Stimulated activated CD8-positive, alpha-beta memory T cell treated with anti-CD3 and anti-CD28 coated beads, Interleukin-4, amount 100 ng/mL, for 24 hours (primary cell): ENCODE measurements around the gene TCFL5.

Experiments
- DNase-seq: peaks from one replicate; pipeline ENCODE4 v3.0.0-alpha.2; 2020; ENCODE audit warnings: low read depth

Gene TCFL5

DNA sequence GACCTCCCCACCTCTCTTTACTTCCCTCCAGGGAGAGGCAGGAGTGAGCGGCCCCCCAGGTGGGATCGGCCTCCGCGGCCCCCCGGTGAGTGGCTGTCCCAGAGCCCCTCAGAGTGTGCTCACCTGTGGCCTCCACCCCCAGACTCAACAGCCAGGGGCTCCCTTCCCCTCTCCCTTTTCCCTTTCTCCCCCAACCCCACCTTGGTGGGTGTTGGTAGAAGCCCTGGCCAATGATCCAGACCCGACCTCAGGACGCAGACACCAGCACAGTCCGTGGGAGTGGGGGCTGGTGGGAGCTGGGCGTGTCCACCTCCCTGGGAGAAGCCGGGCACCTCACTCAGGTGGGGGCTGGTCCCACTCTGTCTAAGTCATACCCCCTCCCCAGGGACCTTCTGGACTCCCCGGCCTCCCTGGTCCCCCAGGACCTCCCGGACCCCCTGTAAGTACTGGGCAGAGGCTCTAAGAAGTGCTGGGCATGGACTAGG, 39.9 kb downstream of the TCFL5 start:
- no peak for DNase-seq

DNA sequence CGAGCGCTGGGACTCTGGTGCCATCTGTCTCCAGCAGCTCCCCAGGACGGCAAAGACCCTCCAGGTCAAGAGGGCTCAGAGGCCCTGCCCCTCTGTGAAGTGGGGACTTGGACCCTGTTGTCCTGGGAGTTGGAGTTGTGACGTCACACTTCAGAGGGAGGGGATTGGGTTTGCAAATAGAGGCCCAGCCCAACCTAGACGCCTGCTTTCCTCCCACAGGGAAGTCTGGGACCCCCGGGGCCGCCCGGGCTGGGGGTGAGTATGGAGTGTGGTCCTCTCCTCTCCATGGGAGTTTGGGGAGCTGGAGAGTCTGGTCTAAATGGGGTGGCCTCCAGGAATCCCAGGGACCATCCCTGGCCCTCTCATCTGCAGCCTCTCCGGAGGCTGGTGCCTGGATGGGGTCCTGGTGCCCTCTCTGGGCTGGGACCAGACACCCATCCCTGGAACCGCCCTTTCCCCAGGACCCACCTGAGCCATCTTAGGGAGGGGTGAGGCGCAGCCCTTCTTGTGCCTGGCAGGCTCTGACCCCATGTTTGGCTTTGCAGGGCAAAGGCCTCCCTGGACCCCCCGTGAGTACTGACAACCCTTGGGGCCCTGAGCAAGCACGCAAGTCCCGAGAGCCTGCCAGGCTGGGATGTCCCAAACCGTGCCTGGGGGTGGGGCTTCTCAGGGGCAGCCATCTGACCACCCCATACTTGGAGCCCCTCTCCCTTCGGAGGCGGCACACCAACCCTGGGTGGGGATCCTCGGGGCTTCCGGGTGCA, 40.5 kb downstream of the TCFL5 start:
- DNase-seq, result no peak

DNA sequence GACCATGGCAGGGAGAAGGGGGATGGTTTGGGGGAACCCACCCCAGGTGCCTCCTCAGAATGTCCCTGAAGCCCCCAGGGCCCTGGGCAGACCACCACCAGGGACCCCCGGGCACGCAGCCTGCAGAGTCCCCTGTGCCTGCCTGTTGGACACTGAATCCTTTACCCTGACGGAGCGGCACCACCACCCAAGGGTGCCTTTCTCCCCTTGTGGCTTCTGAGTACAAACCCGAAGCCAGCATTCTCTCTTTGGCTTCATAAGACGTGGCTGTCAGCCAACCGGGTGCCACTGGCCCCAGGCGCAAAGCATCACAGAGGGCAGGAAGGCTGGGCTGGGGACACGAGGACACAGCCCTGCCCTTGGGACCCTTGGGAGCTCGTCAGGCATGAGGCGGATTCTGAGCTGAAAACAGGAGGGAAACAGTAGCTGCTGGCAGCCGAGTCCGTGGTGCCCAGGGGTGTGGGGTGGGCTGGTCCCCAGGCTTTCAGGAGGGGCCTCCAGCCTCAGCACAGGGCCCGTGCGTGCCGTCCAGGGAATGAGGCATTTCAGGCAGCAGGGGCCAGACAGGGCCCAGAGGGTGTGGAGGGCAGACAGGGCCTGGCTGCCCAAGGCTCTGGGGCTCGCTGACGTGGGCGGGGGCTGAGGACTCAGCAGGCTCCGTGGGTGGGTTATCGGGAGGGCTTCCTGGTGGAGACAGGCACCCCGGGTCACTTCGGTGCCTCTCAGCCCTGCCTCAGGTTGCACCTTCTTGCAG, 41.2 kb downstream of the TCFL5 start:
- no peak for DNase-seq

DNA sequence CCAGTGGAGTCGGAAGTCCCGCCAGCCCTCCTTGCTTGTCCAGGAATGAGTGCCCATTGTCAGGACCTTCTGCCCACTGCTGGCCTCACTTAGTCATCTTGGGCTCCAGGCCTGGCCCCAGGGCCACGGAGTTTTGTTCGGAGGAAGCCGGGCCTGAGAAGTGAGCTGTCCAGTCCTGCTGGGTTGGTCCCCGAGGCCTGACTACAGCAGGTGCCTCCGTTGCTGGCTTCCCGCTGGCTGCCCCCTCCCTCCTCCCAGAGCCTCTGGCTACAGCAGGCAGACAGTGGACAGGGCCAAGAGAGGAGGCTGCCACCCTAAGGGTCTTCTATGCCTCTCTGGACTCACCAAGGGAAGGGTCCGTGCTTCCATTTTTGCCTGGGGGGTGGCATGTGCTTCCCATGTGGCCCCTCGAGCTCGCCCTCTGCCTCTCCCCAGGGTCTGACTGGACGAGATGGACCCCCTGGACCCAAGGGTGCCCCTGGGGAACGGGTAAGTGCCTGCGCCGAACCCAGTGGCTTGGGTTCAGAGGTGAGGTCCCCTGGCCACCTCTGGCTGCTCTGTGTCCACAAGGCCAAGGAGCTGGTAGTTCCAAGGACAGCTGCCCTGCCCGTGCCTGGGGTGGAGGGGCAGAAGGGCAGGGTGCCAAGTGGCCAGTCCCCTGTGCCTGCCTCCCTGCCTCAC, 42.0 kb downstream of the TCFL5 start:
- no peak for DNase-seq

DNA sequence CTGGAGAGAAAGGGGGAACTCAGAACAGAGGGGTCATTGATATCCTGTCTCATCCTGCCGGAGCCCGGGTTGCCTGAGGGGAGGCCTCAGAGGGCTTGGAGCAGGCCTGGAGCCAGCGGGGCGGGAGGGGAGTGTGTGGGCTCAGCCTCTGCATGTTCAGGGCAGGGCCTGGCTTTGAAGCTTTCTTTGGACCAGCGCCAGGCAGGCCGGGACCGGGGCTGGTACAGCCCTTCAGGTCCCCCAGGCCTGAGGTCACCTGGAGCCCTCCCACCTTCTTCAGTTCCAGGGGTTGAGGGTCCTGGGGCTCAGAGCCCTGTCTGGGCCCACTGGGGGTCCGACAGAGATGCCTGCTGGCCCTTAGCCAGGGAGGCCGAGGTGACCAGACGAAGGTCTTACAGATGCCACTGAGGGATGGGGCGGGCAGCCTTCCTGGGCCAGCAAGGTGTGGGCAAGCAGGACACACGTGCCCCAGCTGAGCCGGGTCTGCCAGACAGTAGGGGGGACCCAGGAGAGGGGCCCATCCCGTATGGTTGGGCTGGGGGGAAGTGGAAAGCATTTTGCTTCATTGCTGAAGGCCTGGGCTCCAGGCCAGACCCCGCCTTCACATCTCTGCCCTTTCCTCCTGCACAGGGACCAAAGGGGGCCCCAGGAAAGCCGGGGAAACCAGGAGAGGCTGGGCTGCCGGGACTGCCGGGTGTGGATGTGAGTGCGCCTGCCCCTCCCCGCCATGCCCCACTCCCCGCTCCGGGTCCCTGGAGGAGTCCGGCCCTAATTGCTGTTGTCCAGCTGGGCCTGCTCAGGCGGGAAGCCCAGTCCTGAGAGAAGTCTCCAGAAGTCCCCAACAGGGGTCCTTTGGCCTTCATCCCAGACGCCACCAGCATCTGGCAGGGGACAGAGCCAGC, 42.8 kb downstream of the TCFL5 start:
- no peak for DNase-seq

DNA sequence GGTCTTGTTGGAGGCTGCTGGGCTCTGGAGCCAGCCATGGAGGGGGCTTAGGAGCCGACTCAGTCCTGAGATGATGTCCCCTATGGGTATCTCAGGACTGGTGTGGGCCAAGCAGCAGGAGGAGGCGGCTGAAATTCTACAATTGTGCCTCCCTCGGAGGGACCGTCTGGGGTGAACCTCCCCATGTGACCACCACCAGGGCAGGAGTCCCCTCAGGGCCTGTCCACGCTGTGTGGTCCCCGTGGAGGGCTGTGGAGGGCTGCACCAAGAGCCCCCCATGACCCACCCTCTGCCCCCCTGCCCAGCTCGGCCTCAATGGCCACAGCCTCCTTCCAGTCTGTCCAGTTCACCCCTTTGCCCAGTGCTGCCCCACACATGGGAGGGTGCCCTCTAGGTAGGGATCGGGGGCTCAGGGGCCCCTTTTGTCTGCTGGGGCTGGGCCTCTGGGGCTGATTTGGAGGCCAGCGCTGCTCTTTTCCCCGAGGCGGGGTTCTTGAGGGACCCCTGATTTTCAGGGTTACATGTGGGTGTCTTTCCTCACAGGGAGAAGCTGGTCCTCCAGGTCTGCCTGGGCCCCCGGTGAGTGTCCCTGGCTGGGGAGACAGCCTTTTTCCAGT, 43.5 kb downstream of the TCFL5 start:
- DNase-seq, result no peak

DNA sequence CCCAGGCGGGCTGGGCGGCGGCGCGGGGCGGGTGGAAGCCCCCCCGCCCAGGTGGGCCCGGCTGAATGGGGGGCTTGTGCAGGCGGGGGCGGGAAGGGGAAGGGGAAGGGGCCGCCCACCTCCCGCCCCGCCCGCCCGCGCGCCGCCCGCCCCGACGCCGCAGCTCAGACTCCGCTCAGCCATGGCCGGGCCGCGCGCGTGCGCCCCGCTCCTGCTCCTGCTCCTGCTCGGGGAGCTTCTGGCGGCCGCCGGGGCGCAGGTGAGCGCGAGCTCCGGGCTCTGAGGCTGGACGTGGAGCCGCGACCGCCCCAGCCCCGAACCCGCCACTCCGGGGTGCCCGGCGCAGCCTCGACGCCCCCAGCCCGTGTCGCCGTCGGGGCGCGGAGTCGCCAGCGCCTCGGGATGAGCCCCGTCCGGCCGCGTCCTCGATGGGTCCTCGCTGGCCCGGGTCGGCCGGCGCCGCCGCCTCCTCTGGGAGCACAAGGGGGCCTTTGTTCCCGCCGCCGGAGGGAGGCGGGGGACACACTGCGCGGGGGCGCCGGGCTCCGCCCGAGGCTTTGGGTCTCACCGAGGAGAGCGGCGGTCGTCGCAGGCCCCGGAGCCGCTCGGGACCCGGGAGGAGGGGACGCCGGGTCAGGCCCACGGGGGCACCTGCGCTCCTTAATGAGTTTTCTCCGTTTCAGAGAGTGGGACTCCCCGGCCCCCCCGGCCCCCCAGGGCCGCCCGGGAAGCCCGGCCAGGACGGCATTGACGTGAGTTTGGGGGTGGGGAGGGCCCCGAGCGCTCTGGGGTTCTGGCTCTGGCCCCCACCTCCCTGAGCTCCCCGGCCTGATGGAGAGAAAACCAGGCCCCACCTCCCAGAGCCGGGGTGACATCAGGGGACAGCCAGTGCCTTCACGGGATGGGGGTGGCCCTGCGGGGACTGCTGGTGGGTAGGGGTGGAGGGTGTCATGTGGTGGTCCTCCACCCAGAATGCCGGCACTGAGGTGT, 44.4 kb downstream of the TCFL5 start, which contains the start of gene COL9A3:
Gene COL9A3, plus strand, starts transcription at position 167 of the 990 bp plus-strand sequence. Its CDS starts 15 bp downstream, at position 182.
- no peak for DNase-seq

DNA sequence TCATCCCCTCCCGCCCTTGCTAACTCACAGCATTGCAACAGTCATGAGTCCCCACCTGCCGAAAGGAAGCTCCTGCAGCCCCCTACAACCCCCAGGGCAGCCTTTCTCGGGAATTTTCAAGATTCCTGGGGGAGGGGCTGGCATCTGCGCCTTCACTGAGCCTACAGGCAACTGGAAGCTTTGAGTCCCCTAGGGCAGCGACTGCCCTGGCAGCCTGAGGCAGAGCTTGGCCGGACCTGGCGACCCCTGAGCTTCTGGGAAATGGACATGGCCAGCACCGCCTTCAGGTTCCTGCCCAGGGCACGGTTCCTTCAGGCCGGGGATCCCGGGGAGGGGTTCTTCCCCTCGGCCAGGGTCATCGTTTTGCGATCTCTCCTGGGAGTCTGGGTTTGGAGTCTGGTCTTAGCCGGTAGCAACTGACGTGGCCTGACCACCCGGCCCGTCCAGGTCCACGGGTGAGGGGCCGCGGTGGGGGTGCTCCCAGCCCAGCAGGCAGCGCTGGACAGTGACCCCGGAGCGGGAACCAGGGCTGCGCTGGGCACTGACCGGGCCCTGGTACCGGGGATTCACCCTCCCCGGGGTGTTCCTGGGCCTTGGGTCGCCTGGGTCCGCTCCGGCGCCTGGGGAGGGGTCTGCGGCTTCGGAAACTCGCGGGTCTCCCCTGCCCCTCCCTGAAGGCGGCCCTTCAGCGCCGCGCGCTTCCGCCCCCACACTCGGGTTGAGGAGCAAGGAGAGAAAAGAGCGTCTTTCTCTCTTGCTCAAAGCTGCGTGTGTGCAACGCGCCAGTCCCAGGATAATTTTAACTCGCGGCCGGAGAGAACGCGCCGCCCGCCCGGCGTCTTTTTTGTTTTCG, 45.4 kb downstream of the TCFL5 start:
- no peak for DNase-seq

DNA sequence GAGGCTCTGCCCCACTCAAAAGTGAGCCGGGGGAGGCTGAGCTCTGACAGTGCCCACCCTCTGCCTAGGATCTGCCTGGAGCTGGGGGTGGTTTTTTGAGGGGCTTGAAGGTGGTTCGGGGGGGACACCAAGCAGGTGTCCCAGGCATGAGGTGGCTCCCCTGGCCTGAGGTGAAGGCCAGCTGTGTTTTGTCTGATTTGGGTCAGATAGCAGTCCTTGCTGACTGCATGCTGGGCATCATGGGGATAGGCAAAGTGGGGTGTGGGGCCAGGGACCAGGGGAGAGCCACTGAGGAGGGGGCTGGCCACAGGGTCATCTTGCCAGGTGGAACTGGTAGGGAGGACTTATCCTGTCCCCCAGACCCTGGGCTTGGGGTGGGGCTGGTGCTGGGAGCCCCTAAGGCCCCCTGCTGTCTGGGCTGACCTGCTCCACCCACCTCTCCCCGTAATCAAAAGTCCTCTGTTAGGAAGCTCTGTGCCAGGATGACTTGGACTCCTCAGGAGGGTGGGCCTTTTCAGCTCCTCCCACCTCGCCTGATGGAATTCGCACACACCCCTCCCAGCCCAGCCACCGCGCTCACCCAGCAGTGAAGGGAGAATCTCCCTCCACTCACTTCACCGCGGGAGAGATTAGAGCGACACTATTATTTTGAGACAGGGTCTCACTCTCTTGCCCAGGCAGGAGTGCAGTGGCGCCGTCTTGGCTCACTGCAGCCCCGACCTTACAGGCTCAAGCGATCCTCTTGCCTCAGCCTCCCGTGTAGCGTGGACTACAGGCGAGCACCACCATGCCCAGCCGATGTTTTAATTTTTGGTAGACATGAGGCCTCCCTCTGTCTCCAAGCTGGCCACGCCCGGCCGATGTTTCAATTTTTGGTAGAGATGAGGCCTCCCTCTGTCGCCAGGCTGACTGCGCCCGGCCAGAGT, 46.3 kb downstream of the TCFL5 start:
- no peak for DNase-seq

DNA sequence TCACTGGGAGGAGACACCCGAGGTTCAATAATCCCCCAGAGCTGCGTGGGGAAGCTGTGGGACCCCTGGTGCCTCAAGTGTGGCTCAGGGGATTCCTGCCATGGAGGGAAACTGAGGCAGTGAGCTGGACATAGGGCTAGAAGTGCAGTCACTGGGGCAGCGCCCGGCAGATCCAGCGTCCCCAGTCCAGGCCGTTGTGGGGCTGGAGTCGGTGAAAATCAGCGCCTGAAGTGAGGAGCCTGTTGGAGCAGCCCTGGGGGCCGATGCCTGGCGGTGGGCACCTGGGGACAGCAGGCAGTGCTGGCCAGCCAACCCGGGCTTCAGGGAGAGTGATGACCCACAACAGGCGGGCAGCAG, 46.9 kb downstream of the TCFL5 start:
- no peak for DNase-seq

DNA sequence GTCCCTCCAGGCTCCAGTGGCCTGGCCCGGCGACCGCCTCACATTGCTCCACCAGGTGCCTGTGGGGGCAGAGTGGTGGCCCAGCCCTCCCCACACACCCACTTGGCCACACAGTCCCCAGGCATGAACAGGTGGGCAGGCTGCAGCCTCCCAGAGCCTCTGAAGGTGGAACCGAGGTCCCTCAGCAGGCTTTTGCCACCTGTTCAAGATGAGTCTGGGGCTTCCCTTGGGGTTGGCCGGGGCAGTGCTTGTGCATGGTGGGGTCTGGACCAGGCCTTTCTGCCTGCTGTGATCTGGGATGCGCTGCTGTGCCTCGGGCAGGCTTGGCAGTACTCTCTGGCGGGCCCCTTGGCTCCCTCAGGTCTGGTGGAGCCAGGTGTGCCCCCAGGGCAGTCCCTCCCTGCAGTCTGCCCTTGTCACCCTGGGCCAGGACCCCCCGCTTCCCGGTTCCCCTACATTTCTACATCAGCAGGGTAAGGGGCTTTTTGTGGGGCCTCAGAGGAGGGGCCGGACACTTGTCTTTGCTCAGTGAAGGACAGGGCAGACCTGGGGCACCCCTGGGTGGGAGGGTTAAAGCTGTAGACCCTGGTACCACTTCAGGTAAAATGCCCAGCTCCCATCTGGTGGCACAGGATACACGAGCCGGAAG, 47.4 kb downstream of the TCFL5 start:
- no peak for DNase-seq

DNA sequence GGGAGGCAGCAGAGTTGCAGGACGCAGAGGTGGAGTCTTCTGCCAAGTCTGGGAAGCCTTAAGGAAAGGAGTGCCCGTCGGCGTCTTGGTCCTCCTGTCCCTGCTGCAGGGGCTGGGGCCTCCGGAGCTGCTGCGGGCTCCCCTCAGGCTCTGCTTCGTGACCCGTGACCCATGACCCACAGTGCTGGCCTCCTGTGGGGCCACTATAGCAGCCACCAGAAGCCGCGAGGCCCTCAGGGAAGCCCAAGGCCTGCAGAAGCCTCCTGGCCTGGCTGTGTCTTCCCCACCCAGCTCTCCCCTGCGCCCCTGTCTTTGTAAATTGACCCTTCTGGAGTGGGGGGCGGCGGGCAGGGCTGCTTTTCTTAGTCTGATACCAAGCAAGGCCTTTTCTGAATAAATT, 48.0 kb downstream of the TCFL5 start:
- DNase-seq, result no peak

DNA sequence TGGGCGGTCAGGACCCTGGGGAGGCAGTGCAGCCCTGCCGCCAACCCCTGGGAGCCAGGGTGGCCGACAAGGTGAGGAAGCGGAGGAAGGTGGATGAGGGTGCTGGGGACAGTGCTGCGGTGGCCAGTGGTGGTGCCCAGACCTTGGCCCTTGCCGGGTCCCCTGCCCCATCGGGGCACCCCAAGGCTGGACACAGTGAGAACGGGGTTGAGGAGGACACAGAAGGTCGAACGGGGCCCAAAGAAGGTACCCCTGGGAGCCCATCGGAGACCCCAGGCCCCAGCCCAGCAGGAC, 48.8 kb downstream of the TCFL5 start:
- DNase-seq, result no peak

DNA sequence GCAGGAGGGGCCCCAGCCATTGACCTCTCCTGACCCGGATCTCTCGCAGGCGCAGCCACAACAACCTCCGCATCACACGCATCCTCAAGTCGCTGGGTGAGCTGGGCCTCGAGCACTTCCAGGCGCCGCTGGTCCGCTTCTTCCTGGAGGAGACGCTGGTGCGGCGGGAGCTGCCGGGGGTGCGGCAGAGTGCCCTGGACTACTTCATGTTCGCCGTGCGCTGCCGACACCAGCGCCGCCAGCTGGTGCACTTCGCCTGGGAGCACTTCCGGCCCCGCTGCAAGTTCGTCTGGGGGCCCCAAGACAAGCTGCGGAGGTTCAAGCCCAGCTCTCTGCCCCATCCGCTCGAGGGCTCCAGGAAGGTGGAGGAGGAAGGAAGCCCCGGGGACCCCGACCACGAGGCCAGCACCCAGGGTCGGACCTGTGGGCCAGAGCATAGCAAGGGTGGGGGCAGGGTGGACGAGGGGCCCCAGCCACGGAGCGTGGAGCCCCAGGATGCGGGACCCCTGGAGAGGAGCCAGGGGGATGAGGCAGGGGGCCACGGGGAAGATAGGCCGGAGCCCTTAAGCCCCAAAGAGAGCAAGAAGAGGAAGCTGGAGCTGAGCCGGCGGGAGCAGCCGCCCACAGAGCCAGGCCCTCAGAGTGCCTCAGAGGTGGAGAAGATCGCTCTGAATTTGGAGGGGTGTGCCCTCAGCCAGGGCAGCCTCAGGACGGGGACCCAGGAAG, 49.3 kb downstream of the TCFL5 start:
- no peak for DNase-seq

DNA sequence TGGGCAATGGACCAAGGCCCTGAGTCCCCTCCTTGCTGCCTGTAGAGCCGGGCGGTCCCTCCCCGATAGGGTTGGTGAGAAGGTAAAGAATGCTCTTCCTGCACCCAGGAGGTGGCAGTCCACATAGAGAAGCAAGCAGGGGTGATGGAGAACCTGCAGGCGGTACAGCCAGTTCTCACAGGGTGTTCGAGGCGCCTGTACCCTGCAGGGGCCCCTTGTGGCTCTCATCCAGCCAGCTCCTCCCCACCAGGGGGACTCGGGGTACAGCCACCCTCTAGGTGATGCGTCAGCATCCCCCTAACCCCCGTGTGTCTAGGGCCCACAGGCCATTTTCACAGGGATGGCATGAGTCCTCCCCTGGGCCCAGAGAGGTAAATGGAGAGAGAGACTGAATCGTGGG, 49.9 kb downstream of the TCFL5 start:
- DNase-seq, result no peak

DNA sequence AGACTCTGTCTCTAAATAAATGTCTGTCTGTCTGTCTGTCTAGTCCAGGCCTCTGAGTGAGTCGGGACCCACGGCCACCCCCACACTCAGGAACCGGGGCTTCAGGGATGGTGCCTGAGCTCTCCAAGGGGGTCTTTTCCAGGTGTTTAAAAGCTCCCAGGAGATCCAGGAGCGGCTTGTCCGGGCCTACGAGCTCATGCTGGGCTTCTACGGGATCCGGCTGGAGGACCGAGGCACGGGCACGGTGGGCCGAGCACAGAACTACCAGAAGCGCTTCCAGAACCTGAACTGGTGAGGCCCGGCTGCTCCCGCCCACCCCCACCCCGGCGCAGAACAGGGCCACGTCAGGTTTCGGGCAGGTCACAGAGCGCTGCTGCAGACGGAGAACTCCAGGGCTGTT, 50.3 kb downstream of the TCFL5 start:
- no peak for DNase-seq
